ENCODE measurements around the gene RNF152. TPM values are rescaled to one million over a fixed set of nuclear protein-coding genes. Genes with fewer than 3 reads are reported as not detected.

The RNF152 gene
- total RNA-seq, 1 experiment from 2014 or later: 2.3 TPM

GRCh38 chr18:61908661-61909060 is 15.9 kb upstream of the RNF152 start:
- Histone ChIP-seq H4K8ac (replicated peaks; ENCODE audit: insufficient read length, low read depth, low read length) (no peak overlapping the region), H3K4me2 (ENCODE audit: insufficient read depth, insufficient read length, low read length) (no peak overlapping the region), H2BK15ac (ENCODE audit: low read depth, low read length) (no peak overlapping the region), H3K9ac (ENCODE audit: extremely low read depth, insufficient read length, low read length) (no peak overlapping the region), H4K91ac (ENCODE audit: insufficient read length, low read depth, low read length) (no peak overlapping the region), H4K5ac (ENCODE audit: insufficient read length, low read depth, low read length) (no peak overlapping the region), H3K9me3 (ENCODE audit: control insufficient read depth, low read depth, low read length) (no peaks in the 10 kb centered on the region), H3K14ac (ENCODE audit: insufficient read depth, low read length) (no peak overlapping the region), H2BK12ac (ENCODE audit: insufficient read length, low read depth, low read length) (no peak overlapping the region), H3K4ac (ENCODE audit: low read depth, low read length) (no peak overlapping the region), H3K56ac (ENCODE audit: insufficient read length, low read depth, low read length) (no peak overlapping the region), H3K79me2 (ENCODE audit: insufficient read depth, low read length) (no peaks in the 10 kb centered on the region), H2BK120ac (ENCODE audit: low read depth, low read length, poor library complexity, severe bottlenecking) (no peak overlapping the region), H2AFZ (ENCODE audit: low read length) (no peak overlapping the region), H3K23ac (ENCODE audit: insufficient read length, low read depth, low read length) (no peak overlapping the region), H2AK5ac (ENCODE audit: insufficient read length, low read length) (no peak overlapping the region), H3K27ac (ENCODE audit: insufficient read length, low read depth, low read length) (no peak overlapping the region), H3K27me3 (ENCODE audit: insufficient read depth, low read length) (no peaks in the 10 kb centered on the region), H2BK5ac (ENCODE audit: insufficient read length, low read length) (no peak overlapping the region), H3K4me1 (ENCODE audit: insufficient read depth, low read length) (no peaks in the 10 kb centered on the region), H3K18ac (ENCODE audit: insufficient read length, low read depth, low read length) (no peak overlapping the region), H2BK20ac (ENCODE audit: low read depth, low read length, poor library complexity, severe bottlenecking) (no peak overlapping the region), H3T11ph (ENCODE audit: low read length) (no peak overlapping the region), H4K20me1 (ENCODE audit: control insufficient read depth, insufficient read depth, insufficient read length) (no peaks in the 10 kb centered on the region), H3K23me2 (ENCODE audit: insufficient read length, low read depth, low read length, poor library complexity, severe bottlenecking) (no peaks in the 10 kb centered on the region), H3K79me1 (ENCODE audit: insufficient read depth, low read depth, low read length, poor library complexity, severe bottlenecking) (no peaks in the 10 kb centered on the region)
- Mint-ChIP-seq H3K27me3 (ENCODE audit: low read depth) (no peaks in the 10 kb centered on the region), H3K4me1 (peaks cover 4 to 11% of the 10 kb centered on the region in 2 experiments; a peak in 2 of 4 replicates), H3K36me3 (ENCODE audit: insufficient read depth in 1 of 3, low read depth in 3 of 3) (no peaks in the 10 kb centered on the region), H3K9me3 (no peaks in the 10 kb centered on the region; a peak in 1 of 5 replicates), H3K27ac (no peak overlapping the region), H3K4me3 (no peak overlapping the region)
- TF ChIP-seq CTCF (conservative IDR thresholded peaks at IDR 0.05): no peak
- WGBS (ENCODE audit: extremely low coverage, insufficient read length, low lambda C conversion rate): no CpG with 5 or more reads among the region's 7 CpGs
- DNase-seq: no peak
